ENCODE results near the gene C19orf38.
A peak's percentile ranks its signal among the peaks of the same experiment; 100 is the strongest.

C19orf38 gene

GRCh38 chr19:10907925-10908324 lies 59.7 kb downstream of the C19orf38 start:
- DNase-seq (ENCODE audit: extremely low read depth, low read depth): no peak
- TF ChIP-seq CTCF (IDR thresholded peaks at IDR 0.05; ENCODE audit: low read depth, low read length): no peak

GRCh38 chr19:10908380-10908960 lies 60.3 kb downstream of the C19orf38 start:
- no peak for TF ChIP-seq CTCF (IDR thresholded peaks at IDR 0.05; ENCODE audit: low read depth, low read length)
- no peak for DNase-seq (ENCODE audit: extremely low read depth, low read depth)

- TF ChIP-seq CTCF (IDR thresholded peaks at IDR 0.05; ENCODE audit: low read depth, low read length): no peak
- DNase-seq (ENCODE audit: extremely low read depth, low read depth): no peak
These were observed 63.6 kb downstream of the C19orf38 start for GRCh38 chr19:10911579-10912363.

GRCh38 chr19:10912619-10913018 lies 64.4 kb downstream of the C19orf38 start:
- no peak for DNase-seq (ENCODE audit: extremely low read depth, low read depth)
- no peak for TF ChIP-seq CTCF (IDR thresholded peaks at IDR 0.05; ENCODE audit: low read depth, low read length)

GRCh38 chr19:10913716-10914340 lies 65.6 kb downstream of the C19orf38 start:
- DNase-seq (ENCODE audit: extremely low read depth, low read depth): no peak
- TF ChIP-seq CTCF (IDR thresholded peaks at IDR 0.05; ENCODE audit: low read depth, low read length): no peak

- TF ChIP-seq CTCF (IDR thresholded peaks at IDR 0.05; ENCODE audit: low read depth, low read length): peak; percentile 53
- DNase-seq (ENCODE audit: extremely low read depth, low read depth): peak; percentile 85
These were observed 67.2 kb downstream of the C19orf38 start for GRCh38 chr19:10915130-10916091.

All from AG09319 (cell line).